NCI-H748 (cell line): ENCODE data around the gene SPATA20.
A peak's percentile ranks its signal among the peaks of the same experiment; 100 is the strongest.

Experiments
- DNase-seq: peaks from one replicate; lab custom pipeline; 2025; ENCODE audit not compliant: unreplicated experiment; lab: John Stamatoyannopoulos, UW

Gene SPATA20

DNA sequence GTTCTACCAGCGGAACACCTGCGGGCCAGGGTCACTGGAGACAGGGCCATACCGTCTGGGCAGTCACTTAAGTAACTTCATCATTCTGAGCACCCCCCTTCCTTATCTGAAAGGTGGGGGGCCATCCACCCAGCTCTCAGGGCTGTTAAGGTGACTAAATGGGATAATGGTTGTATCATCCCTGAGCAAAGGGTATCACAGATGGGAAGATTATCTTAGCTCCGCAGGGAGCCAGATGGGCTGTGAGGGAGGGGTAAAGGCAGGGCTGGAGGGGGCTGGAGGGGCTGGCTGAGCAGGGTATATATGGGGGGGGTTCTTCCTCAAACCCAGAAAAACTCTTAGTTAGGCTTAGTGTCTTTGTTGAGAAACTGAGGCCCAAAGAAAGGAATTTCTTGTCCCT, 10.7 kb downstream of the SPATA20 start:
- no peak for DNase-seq

DNA sequence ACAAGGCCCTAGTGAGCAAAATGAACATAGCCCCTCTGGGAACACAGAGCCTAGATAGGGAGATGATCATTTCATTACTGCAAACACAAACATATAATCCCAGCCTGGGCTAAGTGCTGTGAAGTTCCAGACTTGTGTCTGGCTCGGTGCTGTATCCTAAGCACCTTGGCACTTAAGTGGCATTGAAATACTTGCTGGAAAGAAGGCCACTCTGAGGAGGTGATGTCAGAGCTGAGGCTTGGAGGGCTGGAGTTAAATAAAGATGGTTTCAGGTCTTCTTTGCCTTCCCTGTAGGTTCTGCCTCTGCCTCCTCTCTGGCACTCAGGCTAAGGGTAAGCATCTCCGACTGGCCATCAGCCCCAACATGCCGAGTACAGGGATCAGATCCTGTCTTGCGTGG, 11.1 kb downstream of the SPATA20 start:
- DNase-seq = no peak

DNA sequence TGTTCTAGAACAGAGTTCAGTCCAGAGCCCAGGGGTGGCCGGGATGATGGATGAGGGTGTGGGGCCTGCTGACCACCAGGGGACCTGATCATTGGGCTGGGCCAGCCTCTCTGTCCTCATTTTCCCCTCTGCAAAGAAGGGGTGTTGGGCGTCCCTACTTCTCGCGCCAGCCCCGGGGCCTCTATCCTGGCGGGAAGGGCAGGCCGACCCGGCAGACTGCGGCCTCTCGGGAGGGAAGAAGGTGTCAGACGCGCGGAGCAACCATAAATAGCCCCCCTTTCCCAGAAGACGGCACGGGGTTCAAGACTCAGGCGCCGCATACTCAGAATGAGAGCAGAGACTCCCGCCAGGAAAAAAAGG, 11.6 kb downstream of the SPATA20 start:
- DNase-seq = no peak

DNA sequence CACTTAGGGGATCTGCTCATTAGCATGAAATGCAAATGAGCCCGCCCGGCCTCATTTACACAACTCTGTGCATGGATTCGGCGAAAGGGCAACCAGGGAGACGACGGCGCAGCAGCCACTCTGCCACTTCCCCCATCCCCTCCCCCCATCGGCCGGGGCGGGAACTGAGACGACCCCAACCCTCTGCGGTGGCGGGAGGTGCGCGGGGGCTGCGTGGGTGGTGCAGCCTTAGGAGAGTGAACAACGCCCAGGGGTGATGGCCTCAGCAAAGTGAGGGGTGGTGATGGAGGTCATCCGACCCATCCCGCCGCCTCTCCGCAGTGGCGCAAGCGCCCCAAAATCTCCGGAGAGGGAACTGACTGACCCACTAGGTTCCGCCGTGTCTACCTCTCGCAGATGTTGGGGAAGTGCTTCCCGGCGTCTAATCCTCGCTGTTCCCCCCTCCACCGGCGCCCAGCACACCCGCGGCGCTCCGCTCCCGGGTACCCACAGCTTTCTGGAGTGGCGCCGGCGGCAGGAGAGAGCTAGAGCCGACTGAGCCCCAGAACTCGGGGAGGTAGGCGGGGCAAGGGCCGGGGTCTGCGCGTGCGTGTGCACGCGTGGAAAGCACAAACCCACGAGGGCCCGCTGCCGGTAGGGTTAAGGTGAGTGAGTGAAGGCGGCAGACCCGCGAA, 12.1 kb downstream of the SPATA20 start:
- no peak for DNase-seq

GRCh38 chr17:50559674-50560184, 12.8 kb downstream of the SPATA20 start:
- peak; percentile 56 for DNase-seq

DNA sequence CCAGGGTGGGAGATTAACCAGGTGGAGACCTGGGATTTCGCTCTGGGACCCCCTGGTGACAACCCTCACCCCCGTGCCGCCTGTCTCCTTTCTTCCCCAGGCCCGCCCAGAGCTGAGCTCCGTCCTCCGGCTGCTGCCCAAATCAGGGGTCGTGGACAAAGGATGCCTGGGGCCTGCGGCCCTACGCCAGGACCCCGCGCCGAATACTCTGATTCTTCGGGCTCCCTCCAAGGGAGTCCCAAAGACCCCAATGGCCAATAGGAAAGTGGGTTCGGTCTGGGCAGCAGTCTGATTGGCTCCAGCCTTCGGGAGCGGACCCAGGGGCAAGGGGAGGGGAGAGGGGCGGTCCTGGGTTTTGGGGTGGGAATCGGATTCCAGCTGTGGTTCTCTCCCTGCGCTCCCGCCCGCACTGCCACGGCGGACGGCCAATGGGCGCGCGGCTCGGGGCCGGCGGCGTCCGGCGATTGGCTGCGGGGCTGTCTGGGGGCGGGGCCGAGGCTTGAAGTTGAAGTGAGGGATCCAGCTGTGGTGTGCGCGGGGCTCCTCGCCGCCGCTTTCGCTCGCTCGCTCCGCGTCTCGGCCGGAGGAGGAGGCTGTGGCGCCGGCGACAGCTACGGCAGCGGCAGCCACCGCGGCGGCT, 13.3 kb downstream of the SPATA20 start, which contains the start of gene CACNA1G:
Gene CACNA1G, plus strand, starts transcription at position 531 of the 640 bp plus-strand sequence. CDS start 745 bp downstream, outside the sequence.
- peak; percentile 89 for DNase-seq

GRCh38 chr17:50560931-50561745, 14.2 kb downstream of the SPATA20 start:
- DNase-seq = peak; percentile 39

- no peak for DNase-seq
These were observed 14.8 kb downstream of the SPATA20 start for GRCh38 chr17:50561746-50562141.

- no peak for DNase-seq
These were observed 15.5 kb downstream of the SPATA20 start for GRCh38 chr17:50562242-50563091.

DNA sequence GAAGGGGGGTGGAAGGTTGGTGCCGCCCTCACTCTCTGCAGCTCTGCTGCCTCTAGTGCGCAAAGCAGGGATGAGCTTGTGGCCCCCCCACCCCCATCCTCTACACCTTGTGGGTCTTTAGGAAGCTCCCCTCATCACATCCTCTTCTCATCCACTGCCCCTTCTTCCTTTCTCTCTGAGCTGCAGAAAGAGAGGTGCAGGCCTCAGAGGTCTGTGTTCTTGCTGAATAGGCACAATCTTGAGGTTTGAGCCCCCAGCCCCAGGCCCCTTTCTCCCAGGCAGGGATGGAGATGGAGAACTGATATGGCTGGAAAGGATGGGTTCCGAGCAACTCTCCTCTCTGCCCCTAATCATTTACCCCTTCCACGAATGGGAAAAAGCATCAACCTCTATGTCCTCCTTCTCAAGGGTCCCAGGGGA, 16.1 kb downstream of the SPATA20 start:
- no peak for DNase-seq

GRCh38 chr17:50564916-50565315, 17.9 kb downstream of the SPATA20 start:
- DNase-seq = no peak

GRCh38 chr17:50565402-50566350, 18.7 kb downstream of the SPATA20 start:
- DNase-seq = peak; percentile 94

DNA sequence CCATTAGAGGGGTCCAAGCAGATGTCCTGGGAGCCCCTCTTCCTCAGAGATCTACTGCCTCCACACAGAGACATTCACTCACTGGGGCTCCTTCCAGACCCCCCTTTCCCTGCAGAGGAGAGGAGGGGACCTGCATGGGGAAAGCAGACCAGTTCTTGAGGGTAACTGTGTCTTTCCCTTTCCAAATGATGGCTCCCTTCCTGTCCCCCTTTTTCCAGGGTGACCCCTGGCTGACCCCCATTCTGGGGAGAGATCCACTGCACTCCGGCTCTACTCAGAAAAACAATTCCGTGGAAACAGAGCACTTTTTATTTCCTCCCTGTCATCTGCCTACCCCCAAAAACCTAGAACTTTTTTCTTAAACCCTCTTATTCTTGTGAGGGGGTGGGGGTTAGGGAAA, 19.9 kb downstream of the SPATA20 start:
- no peak for DNase-seq

DNA sequence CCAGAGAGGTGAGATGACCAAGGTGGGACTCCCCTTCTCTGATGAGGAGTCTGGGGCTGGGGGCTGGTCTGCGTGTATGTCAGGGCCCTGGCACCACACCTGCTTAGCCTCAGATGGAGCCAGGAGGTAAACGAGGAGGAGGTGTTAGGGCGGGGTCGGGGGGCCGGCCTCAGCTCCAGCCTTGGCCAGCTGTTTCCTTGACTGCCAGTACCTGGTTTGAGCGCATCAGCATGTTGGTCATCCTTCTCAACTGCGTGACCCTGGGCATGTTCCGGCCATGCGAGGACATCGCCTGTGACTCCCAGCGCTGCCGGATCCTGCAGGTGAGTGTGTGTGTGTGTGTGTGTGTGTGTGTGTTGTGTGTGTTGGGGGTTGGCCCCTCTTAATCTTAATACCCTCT, 21.7 kb downstream of the SPATA20 start:
- DNase-seq = no peak

GRCh38 chr17:50569592-50569991, 22.6 kb downstream of the SPATA20 start:
- no peak for DNase-seq

- no peak for DNase-seq
These were observed 23.1 kb downstream of the SPATA20 start for GRCh38 chr17:50570032-50570431.

DNA sequence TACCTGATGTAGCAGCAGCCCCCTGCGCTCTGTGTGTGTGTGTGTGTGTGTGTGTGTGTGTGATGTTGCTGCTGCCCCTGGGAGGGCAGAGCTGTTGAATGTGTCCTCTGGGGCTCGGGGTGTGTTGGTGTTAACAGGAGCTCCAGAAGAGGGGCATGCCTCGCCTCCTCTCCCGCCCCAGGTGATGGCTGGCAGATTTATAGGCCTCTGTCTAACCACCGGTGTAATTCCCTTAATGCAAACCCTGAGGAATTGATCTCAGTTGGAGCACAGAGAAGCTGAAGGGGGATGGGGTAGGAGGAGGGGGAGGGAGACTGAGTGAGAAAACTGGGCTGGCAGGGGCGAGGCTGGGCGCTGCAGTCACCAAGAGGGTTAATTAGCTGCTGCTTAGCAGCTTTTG, 23.6 kb downstream of the SPATA20 start:
- DNase-seq = no peak

- DNase-seq = no peak
These were observed 24.7 kb downstream of the SPATA20 start for GRCh38 chr17:50571681-50572080.

- no peak for DNase-seq
These were observed 25.6 kb downstream of the SPATA20 start for GRCh38 chr17:50572541-50572940.
